NCI-H1417 treated with DMSO at 0.1 percent for 48 hours (cell line): ENCODE data around the gene PITPNC1.
A peak's percentile ranks its signal among the peaks of the same experiment; 100 is the strongest.

ENCODE experiments used
- DNase-seq: peaks from one replicate; lab custom pipeline; 2025; lab: John Stamatoyannopoulos, UW

Gene PITPNC1

DNA sequence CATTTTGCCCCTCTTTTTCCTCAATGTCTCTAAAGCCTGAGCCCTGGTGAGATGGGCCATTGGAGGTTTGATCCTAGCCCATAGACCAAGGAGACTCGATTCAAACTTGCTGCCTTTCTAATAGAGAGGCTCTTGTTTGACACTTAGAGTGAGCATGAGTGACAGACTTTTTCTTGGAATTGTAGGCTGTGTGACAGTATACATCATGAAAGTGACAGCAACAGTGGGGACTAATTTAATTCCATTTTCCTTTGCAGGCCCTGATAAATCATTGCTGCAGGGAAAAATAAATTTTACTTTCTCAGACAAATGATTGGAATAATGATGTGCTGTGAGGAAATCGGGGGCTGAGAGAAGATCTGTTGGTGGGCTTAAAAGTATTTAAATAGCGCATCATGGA lies 171.6 kb downstream of the PITPNC1 start:
- DNase-seq, result no peak

DNA sequence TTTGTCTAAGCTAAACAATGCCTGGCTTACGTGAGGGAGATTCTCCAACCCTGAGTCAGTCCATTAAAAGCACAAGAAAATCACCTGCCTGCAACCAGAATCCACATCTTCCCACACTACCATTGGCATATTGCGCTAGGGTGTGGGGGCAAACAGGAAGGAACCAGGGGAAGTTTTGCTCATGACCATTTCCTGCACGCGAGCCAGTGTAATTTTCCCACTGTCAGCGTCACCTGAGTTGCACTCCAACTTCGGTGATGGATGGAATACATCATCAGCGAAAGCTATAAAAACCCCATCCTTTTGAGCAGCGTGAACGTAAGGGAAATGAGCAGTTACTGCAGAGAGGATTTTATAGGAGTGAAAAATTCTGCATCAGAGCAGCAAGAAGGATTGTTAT lies 172.7 kb downstream of the PITPNC1 start:
- no peak for DNase-seq

DNA sequence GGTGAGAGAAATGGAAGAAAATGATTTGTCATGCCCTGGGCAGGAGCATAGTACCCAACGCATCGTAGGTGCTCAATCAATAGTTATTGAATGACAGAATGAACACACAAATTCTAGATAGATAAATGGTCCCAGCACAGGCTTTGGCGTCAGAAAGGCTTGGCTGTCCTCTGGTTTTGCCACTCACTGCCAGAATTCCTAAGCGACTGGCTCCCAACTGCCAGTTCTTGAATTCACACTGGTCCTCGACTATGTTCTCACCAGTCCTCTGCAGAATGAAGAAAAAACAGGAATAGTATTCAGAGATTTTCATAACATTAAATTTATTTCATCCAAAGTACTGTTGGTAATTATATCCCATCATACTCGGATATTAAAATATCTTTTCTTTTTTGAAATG lies 177.6 kb downstream of the PITPNC1 start:
- no peak for DNase-seq

DNA sequence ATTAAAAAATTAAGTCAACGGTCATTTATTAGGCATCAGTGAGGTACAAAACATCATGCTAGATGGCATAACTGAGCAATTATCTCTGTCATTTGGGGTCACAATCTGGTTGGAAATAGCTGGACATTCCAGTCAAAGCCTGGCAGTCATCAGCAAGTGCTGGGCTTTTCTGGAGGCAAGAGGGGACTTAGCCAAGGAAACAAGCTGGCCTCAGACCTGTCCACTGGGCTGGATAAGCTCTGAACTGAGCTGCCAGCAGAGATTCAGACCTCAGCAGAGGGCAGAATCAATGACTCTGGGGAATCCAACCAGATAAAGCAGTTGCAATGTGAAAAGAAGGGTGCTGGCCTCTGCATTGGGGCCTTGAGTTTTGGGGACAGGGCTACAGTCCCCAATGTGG lies 178.8 kb downstream of the PITPNC1 start:
- no peak for DNase-seq

DNA sequence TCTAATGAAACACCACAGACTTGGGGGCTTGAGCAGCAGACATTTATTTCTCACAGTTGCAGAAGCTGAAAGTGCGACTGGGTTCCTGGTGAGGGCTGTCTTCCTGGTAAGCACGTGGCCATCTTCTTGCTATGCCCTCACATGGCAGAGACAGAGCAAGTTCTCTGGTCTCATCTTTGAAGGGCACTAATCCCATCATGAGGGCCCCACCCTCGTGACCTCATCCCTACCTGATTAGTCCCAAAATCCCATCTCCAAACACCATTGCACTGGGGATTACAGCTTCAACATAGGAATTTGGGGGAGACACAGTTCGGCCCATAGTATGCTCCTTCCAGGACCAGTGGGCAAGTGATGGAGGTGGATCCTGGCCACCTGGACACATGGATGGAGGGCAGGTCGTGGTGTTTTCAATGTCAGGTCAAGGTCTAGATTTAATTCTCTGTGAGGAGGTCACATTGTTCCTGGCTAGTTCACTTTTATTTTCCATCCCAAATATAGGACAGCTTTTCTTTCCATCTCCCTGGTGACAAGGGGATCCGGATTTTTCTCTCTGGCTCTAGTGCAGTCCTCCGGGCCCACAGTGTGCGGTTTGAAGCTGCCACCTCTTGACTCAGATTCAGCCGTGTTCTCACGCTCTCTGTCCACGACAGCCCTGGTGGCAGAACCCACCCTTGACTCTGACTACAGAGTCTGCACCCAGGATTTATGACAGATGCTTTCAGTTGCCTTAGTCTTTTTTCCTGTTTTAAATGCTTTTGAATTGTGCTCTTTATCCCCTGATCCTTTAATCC lies 180.2 kb downstream of the PITPNC1 start:
- no peak for DNase-seq

DNA sequence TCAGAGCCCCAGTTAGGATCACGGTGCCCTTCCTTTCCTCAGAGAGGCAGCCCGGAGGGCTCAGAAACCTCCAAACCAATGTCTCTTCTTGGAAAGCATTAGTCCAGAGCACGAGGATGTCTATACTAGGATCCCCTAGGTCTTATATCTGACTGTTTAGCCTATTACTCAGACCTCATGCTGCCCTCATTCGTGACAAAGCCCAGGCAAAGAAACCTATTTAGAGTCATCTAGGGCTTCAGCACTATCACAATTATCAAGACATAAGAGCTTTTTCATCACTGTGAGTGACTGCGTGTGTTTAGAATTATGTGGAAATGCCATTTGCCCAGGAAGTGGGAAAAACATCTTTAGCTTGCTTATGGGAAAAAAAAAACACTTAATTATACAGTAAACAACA lies 180.8 kb downstream of the PITPNC1 start:
- no peak for DNase-seq

DNA sequence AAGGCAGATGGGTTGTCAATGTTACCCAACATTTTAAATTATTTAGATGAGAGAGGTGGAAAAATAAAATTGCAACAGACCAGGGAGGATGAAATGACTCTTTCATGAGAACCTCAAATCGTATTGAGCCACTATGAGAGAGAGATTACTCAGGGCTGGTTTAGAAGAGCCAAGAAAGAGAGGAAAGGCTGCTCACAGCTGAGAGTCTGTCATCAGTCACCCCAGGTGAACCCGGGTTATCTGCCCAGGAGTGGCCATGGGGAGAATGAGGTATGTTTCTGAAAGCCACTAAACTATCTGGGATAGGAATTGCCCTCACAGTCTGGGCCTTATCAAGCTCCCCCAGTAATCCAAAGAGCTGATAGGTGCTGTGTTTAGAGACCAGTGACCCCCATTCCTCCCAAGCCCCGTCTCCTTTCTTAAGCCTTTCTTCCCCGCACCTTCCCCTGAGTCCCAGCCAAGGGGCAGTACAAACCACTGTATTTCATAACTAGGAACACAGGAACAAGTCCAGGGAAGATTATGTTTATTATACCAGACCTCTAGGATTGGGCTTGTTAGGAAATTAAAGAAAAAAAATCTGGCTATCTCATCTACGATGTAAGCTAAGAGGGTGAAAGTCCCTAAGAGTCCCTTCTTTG lies 181.8 kb downstream of the PITPNC1 start:
- no peak for DNase-seq

DNA sequence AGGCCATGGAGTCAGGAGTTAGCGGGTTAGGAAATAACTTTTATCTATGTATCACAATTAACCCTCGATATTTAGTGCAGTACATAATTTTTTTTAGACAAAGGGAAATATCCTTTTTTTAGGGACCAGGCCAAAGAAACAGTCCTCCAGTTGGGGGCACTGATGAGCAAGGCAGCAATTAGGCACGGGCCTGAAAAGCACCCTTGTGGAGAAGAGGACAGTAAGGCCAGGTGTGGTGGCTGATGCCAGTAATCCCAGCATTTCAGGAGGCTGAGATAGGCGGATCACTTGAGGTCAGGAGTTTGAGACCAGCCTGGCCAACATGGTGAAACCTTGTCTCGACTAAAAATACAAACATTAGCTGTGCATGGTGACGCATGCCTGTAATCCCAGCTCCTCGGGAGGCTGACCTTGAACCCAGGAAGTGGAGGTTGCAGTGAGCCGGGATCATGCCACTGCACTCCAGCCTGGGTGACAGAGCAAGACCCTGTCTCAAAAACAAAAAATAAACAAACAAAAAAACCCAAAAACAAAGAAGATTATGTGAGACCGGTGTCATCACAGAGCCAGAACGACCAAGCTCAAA lies 182.4 kb downstream of the PITPNC1 start:
- DNase-seq, result no peak

DNA sequence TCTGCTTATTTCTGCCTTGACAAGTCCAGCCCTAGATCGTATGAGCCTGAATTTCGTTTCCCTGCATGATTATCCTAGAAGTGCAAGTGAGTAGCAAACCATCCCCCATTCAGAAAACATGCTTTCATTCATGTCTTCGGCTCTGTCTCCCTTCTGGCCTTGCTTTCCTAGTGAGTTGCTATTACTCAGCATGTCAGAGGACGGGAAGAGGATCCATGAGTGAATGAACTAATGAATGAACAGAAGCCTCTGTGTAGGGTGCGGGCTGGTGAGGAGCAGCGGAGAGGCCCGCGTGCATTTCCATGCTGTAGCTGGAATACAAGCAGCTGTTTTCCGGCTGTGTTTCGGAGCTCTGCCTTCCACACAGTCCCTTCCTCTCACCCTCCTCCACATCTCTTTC lies 184.9 kb downstream of the PITPNC1 start:
- no peak for DNase-seq

DNA sequence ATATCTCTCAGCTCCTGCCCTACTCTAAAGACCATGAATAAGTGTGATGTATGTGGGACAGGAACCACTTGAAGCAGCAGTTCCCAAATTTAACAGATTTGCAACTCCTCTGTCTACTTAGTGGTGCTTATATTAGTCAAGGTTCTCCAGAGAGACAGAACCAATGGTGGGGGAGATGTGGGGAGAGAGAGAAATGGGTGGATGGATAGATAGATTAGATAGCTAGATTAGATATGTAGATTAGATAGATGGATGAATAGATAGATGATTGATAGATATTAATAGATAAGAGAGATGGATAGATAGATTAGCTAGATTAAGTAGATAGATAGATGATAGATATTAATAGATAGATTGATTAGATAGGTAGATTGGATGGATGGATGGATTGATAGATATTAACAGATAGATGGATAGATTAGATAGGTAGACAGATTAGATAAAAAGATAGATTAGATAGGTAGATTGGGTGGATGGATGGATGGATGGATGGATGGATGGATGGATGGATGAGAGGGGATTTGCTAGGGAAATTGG lies 186.7 kb downstream of the PITPNC1 start:
- DNase-seq, result no peak

DNA sequence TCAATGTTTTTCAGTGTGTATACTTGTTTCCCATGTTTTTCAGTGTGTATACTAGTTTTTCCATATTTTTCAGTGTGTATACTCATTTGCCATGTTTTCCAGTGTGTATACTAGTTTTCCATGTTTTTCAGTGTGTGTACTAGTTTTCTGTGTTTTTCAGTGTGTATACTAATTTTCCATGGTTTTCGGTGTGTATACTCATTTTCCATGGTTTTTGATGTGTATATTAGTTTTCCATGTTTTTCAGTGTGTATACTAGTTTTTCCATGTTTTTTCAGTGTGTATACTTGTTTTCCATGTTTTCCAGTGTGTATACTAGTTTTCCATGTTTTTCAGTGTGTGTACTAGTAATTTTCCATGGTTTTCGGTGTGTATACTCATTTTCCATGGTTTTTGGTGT lies 188.0 kb downstream of the PITPNC1 start:
- DNase-seq, result no peak

DNA sequence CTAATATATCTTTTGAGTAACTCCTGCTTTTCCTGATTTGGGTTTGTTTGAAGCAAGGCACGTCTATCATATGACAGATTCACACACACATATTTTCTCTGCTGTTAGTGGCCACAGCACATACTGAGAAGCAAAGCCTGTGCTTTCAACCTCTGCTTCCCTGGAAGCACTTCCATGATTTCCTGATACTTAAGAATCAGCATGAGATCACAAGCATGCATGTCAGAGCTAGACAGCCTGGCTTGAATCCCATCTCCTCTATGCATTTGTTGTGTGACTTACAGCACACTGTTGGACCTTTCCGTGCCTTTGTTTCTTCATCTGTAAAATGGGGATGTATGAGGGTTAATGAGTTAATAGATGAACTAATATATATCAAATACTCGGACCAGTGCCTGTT lies 189.6 kb downstream of the PITPNC1 start:
- no peak for DNase-seq

DNA sequence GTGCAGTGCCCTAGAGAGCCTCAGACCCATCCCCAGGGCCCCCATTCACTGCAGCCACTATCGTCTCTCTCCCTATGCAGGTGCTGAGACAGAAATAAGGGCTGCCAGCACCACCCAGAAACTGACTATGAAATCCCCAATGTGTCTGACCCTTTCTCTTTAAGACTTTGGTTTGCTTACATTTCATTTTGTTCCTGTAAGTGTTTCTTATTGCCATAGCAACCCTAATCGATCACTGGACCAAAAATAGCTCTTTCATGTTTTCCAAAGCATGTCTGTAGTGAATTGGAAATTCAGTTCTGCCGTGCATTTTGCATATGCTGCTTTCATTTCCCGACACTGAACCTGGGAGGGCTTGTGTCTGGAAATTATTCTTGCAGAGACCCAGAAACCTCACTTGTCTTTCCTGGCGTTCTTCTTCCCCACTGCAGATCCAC lies 192.0 kb downstream of the PITPNC1 start:
- no peak for DNase-seq

DNA sequence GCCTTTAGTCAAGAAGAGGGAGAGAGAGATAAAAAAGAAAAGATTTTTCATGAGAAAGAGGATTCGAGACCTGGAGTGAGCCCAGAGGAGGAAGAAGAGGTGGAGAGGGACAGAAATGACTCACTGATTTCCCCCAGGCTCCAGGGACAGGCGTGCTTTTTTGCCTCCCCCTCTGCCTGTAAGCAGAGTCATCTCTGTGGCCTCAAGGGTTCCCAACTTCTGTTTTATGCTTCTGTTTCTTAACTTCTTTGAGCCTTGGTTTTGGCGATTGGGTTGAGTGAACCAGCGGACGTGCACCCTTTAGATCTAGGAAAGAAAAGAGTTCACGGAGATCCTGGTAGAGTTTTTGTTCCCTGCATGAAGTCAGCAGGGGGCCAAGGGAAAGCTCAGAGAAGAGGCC lies 192.8 kb downstream of the PITPNC1 start:
- DNase-seq, result no peak

DNA sequence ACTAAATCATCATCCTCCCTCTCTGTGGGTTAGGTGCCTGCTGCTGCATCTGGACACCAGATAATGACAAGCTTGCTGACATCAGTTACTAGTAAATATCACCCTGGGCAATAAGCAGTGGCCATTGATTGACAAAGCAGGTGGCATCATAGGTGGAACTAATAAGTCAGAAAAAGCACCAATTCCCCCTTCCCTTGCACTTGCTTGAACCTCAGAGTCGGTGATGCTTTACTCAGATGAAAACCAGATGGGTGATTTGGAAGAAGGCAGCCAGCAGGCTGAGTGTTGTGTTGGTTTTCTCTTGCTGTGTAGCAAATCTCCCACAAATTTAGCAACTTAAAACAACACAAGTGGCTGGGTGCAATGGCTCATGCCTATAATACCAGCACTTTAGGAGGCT lies 193.7 kb downstream of the PITPNC1 start:
- DNase-seq, result no peak

DNA sequence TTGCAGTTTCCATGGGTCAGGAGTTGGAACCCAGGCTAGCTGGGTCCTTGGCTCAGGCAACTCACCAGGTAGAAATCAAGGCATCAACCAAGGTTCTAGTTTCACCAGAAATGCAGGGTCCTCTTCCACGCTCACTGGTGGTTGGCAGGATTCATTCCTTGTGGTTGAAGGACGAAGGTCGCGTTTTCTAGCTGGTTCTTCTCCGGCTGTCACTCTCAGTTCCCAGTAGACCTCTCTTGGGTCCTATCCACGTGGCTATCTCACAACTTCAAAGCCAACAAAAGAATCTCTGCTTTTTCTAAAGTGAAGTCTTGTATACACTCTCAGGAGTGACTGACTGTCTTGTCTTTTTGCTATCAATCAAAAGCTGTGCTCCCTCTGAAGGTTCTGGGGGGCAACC lies 194.4 kb downstream of the PITPNC1 start:
- no peak for DNase-seq

DNA sequence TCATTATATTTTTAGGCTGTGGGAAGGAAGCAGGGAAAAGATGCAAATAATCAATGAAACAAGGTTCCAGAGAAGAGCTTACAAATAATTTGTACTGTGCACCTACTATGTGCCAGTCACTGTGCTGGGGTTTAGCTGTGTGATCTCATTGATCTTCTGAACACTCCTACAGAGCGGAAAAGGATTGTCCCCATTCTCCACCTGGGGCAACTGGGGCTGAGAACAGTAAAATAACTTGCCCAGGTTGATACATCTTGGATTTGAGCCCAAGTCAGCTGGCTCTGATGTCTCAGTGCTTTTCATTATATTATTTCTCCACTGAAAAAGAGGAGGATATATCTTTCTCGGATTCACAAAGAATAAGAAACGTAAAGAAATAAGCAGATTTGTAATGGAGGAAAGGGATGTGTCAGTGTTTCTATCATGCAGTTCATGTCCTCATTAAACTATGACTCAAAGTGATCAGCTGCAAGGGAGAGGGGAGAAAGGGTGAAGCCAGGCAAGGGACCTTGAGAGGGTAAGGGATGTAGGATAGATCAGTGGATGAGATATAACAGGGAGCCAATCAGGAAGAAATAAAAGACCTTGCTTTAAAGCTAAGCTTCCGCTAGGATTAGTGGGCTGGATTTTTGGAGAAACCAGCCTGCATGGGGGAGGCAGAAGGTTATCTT lies 197.0 kb downstream of the PITPNC1 start:
- DNase-seq, result no peak

DNA sequence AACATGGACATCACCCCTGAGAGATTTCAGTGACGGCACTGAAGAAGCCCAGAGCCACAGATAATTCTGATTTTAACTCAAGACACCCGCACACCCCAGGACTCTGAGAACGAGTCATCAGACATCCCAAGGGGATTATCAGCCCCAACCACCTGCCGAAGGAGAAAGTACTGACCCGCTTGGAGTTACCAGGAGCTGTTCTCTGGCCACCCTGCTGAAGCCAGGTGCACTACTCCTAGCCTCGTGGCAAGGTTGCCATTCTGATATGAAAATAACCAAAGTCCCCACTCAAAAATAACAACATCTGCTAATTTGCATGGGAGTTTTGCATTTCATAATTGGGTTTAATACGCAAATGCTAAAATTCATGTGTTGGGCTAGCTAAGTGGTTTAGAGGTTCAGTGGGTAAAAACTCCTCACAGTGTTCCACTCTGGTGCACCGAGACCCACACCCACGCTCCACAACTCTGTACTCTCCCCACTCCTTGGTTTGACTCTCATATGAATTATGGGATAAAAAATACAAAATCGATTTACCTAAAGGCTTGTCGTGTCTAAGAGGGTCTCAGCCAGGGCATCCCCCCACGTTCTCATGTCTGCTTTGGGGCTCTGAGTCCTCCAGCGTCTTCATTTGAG lies 197.7 kb downstream of the PITPNC1 start:
- DNase-seq, result no peak

DNA sequence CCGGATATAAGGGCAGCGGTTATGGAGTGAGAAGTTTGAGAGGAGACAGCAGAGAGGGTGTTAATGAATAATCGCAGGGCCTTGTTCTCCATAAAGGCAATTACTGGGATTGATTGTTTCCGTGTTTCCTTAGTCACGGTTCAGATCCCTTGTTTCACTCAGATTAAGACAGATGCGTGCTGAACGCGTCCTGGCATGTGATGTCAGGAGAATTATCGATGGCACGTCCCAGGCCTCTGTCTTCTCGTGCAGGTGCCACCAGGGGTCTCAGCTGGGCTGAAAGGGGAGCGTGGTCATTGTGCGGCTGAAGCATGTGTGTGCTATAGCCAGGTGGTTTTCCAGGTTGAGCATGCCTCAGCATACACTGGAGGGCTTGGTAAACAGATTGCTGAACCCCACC lies 198.2 kb downstream of the PITPNC1 start:
- peak; percentile 40 for DNase-seq

DNA sequence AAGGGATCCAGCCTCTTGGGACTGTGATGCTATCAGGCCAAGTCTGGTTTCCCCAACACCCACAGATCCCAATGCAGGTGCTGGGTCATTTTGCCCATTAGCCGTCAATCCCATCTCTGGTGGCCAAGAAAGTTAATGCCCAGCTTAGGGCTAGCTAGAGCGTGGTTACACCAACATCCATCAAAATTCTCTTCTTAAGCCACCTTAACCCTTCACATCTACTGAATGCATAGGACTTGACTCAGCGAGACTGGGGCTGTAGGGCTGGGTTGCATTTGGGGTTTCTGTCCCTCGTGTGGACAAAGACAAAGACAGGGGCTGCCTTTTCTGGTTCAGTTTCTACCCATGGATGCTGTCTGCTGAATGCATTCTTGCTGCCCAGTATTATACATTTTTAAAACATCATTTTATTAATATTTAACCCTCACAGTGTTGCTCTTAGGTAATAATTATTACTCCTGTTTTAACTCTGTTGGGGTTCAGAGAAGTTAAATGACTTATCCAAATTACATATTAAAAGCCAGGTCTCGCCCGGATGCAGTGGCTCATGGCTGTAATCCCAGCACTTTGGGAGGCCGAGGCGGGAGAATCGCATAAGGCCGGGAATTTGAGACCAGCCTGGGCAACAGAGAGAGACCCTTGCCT lies 199.5 kb downstream of the PITPNC1 start:
- DNase-seq, result no peak

DNA sequence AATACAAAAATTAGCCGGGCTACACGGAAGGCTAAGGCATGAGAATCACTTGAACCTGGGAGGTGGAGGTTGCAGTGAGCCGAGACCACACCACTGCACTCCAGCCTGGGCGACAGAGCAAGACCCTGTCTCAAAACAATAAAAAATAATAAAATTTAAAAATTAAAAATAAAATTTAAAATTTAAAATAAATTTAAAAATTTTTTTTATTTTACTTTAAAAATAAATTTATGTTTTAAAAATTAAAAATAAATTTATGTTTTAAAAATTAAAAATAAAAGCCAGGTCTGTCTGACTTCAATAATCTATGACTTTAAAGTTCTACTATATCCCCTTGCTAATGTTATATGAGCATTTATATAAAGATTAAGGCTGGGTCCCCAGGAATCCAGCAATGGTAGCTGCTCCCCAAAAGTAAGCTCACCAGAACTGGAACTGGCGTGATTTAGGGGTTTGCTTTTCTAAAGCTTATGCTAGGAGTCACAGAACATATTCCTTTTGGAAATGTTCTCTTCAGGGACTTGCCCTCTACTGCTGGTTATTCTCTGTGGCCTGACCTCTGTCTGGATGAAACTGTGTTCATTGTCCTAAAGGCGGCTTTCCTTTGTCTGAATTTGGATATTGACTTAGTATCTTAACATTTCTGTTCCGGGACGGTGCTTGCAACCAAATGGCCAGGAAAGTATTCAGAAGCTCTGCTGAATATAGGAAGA lies 200.5 kb downstream of the PITPNC1 start:
- no peak for DNase-seq
